Glutamatergic neuron (in vitro differentiated cells): Measurements from ENCODE around the gene TRPM8. TPM values are rescaled to one million over a fixed set of nuclear protein-coding genes. Genes with fewer than 3 reads are reported as not detected.

Source experiments
- DNase-seq: peaks from one replicate; pipeline ENCODE4 v3.0.0; 2022
- H3K27ac Mint-ChIP-seq: one replicate; pipeline ENCODE4 v1.8.0; 2020; ENCODE audit warnings: mild to moderate bottlenecking, mixed read lengths, inconsistent platforms; ENCODE audit not compliant: unreplicated experiment
- H3K27me3 Mint-ChIP-seq: one replicate; pipeline ENCODE4 v1.8.0; 2020; ENCODE audit warnings: mild to moderate bottlenecking, moderate library complexity, mixed read lengths, inconsistent platforms; ENCODE audit not compliant: unreplicated experiment
- H3K36me3 Mint-ChIP-seq: one replicate; pipeline ENCODE4 v1.8.0; 2020; ENCODE audit warnings: mild to moderate bottlenecking, mixed read lengths, inconsistent platforms; ENCODE audit not compliant: unreplicated experiment
- H3K4me1 Mint-ChIP-seq: one replicate; pipeline ENCODE4 v1.8.0; 2020; ENCODE audit warnings: mild to moderate bottlenecking, low read depth, mixed read lengths, inconsistent platforms; ENCODE audit not compliant: unreplicated experiment
- H3K4me3 Mint-ChIP-seq: one replicate; pipeline ENCODE4 v1.8.0; 2020; ENCODE audit warnings: mild to moderate bottlenecking, mixed read lengths, inconsistent platforms; ENCODE audit not compliant: unreplicated experiment
- H3K9me3 Mint-ChIP-seq: one replicate; pipeline ENCODE4 v1.8.0; 2020; ENCODE audit warnings: mild to moderate bottlenecking, moderate library complexity, mixed read lengths, inconsistent platforms; ENCODE audit not compliant: unreplicated experiment
- CTCF ChIP-seq: fragments of 200-600 bp; sonication (generic); IDR thresholded peaks from one replicate; pipeline ENCODE4 v1.5.0; 2021; ENCODE audit not compliant: partially characterized antibody, unreplicated experiment
- total RNA-seq: library from RNA; stranded (reverse); fragmentation: NEBNext Ultra II Directional; extraction: Animal tissue kit (Norgen Biotek cat#: 25700); gene quantifications from one replicate; pipeline ENCODE4 v1.2.1, GENCODE V29; 2021; ENCODE audit not compliant: unreplicated experiment

Gene TRPM8
- total RNA-seq, 1 donor from 2014 or later, result not detected

GRCh38 chr2:233944722-233945121 is 27.5 kb downstream of the TRPM8 start:
- H3K27me3 Mint-ChIP-seq, result no peaks in the 10 kb centered on the region
- H3K27ac Mint-ChIP-seq, result no peak overlapping the region
- no peak for DNase-seq
- H3K4me3 Mint-ChIP-seq, result no peak overlapping the region
- TF ChIP-seq CTCF, result no peak
- H3K9me3 Mint-ChIP-seq, result peaks cover 3% of the 10 kb centered on the region
- no peaks in the 10 kb centered on the region for H3K4me1 Mint-ChIP-seq
- no peaks in the 10 kb centered on the region for H3K36me3 Mint-ChIP-seq

GRCh38 chr2:233945146-233945545 is 28.0 kb downstream of the TRPM8 start:
- DNase-seq, result no peak
- no peak overlapping the region for H3K27ac Mint-ChIP-seq
- TF ChIP-seq CTCF, result no peak
- H3K36me3 Mint-ChIP-seq, result no peaks in the 10 kb centered on the region
- H3K27me3 Mint-ChIP-seq, result no peaks in the 10 kb centered on the region
- H3K9me3 Mint-ChIP-seq, result peaks cover 3% of the 10 kb centered on the region
- no peaks in the 10 kb centered on the region for H3K4me1 Mint-ChIP-seq
- no peak overlapping the region for H3K4me3 Mint-ChIP-seq

GRCh38 chr2:233950078-233950825 is 33.1 kb downstream of the TRPM8 start:
- H3K9me3 Mint-ChIP-seq, result peaks cover 3% of the 10 kb centered on the region

GRCh38 chr2:233952335-233952734 is 35.2 kb downstream of the TRPM8 start:
- no peaks in the 10 kb centered on the region for H3K4me1 Mint-ChIP-seq
- no peak overlapping the region for H3K4me3 Mint-ChIP-seq
- no peak for TF ChIP-seq CTCF

More at GRCh38 chr2:233950078-233950825, 33.1 kb downstream of the TRPM8 start:
- no peak for TF ChIP-seq CTCF
- H3K27ac Mint-ChIP-seq, result no peak overlapping the region
- H3K36me3 Mint-ChIP-seq, result no peaks in the 10 kb centered on the region
- no peak overlapping the region for H3K4me3 Mint-ChIP-seq
- H3K27me3 Mint-ChIP-seq, result peaks cover 4% of the 10 kb centered on the region
- H3K4me1 Mint-ChIP-seq, result no peaks in the 10 kb centered on the region
- DNase-seq, result no peak

GRCh38 chr2:233953087-233953801 is 36.1 kb downstream of the TRPM8 start:
- Mint-ChIP-seq H3K4me3 (no peak overlapping the region), H3K4me1 (no peaks in the 10 kb centered on the region), H3K27ac (no peak overlapping the region), H3K27me3 (peaks cover 4% of the 10 kb centered on the region), H3K36me3 (no peaks in the 10 kb centered on the region), H3K9me3 (peaks cover under 1% of the 10 kb centered on the region)
- no peak for DNase-seq
- TF ChIP-seq CTCF, result no peak

More at GRCh38 chr2:233952335-233952734, 35.2 kb downstream of the TRPM8 start:
- Mint-ChIP-seq H3K36me3 (no peaks in the 10 kb centered on the region), H3K9me3 (peaks cover 1% of the 10 kb centered on the region), H3K27ac (no peak overlapping the region), H3K27me3 (peaks cover 4% of the 10 kb centered on the region)
- DNase-seq, result no peak
